GM18505 (cell line): ENCODE data around the gene ARHGAP24.

ENCODE experiments used
- ATAC-seq: cut with Tn5 transposase; IDR thresholded peaks from one replicate; pipeline ENCODE4 v1.9.1; 2021; ENCODE audit not compliant: unreplicated experiment
- POLR2A ChIP-seq: IDR thresholded peaks from 4 replicates; pipeline ENCODE4 v1.6.1; 2011; ENCODE audit warnings: borderline replicate concordance; ENCODE audit not compliant: insufficient read depth, insufficient read length; ENCODE audit errors: extremely low read depth

Gene ARHGAP24

GRCh38 chr4:86026720-86027119, 551.8 kb downstream of the ARHGAP24 start:
- TF ChIP-seq POLR2A = no peak
- ATAC-seq = no peak

GRCh38 chr4:86031927-86032326, 557.0 kb downstream of the ARHGAP24 start:
- ATAC-seq = no peak

GRCh38 chr4:86032476-86033022, 557.6 kb downstream of the ARHGAP24 start:
- no peak for ATAC-seq
- TF ChIP-seq POLR2A = no peak

More at GRCh38 chr4:86031927-86032326, 557.0 kb downstream of the ARHGAP24 start:
- TF ChIP-seq POLR2A = no peak

GRCh38 chr4:86033171-86033570, 558.2 kb downstream of the ARHGAP24 start:
- no peak for ATAC-seq
- no peak for TF ChIP-seq POLR2A

- TF ChIP-seq POLR2A = no peak
- ATAC-seq = no peak
Observed at GRCh38 chr4:86034616-86035015, 559.7 kb downstream of the ARHGAP24 start.

- no peak for ATAC-seq
- no peak for TF ChIP-seq POLR2A
Observed at GRCh38 chr4:86035688-86036087, 560.7 kb downstream of the ARHGAP24 start.

- no peak for ATAC-seq
- no peak for TF ChIP-seq POLR2A
Observed at GRCh38 chr4:86036736-86037135, 561.8 kb downstream of the ARHGAP24 start.

GRCh38 chr4:86038037-86038436, 563.1 kb downstream of the ARHGAP24 start:
- no peak for ATAC-seq
- TF ChIP-seq POLR2A = no peak

- no peak for ATAC-seq
Observed at GRCh38 chr4:86043755-86044592, 569.0 kb downstream of the ARHGAP24 start.

GRCh38 chr4:86044593-86044985, 569.6 kb downstream of the ARHGAP24 start:
- TF ChIP-seq POLR2A = no peak
- no peak for ATAC-seq

More at GRCh38 chr4:86043755-86044592, 569.0 kb downstream of the ARHGAP24 start:
- no peak for TF ChIP-seq POLR2A

GRCh38 chr4:86048426-86048825, 573.5 kb downstream of the ARHGAP24 start:
- no peak for ATAC-seq
- no peak for TF ChIP-seq POLR2A

GRCh38 chr4:86050496-86050895, 575.5 kb downstream of the ARHGAP24 start:
- no peak for ATAC-seq
- no peak for TF ChIP-seq POLR2A
